OCI-LY7 (cell line): ENCODE results near the gene MICAL3.

ENCODE experiments used
- EZH2phosphoT487 ChIP-seq: fragments of 200-600 bp; sonication (generic); IDR thresholded peaks from 2 replicates; pipeline ENCODE4 v1.6.1; 2018; ENCODE audit warnings: low read depth, borderline replicate concordance, mild to moderate bottlenecking, mixed run types, antibody characterized with exemption, low read length, moderate library complexity, mixed read lengths
- TF ChIP-seq, protein P1 (sequence below): fragments of 200-600 bp; sonication (generic); conservative IDR thresholded peaks from 2 replicates; pipeline ENCODE4 v1.5.1; 2014; ENCODE audit warnings: mild to moderate bottlenecking, antibody characterized with exemption, low read length, moderate library complexity, mixed read lengths

DNA sequence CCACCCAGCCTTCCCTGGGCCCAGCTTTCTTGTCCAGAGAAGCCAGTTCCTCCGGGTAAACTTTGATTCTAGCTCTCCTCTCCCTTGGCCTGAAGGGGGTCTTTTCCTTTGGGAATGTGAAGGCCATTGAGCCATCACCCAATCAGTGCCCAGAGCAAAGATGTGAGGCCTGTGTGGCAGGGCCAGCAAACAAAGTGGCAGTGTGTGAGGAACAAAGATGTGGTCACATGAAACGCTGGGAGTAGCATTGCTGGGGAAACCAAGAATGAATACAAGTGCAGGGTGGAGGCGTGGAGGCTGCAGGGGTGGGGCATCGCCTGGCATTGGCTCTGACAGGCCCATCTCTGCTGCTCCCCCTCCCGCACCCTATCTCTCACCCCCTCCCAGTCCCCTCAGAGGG, 158.2 kb downstream of the MICAL3 start:
- TF ChIP-seq, protein P1, sequence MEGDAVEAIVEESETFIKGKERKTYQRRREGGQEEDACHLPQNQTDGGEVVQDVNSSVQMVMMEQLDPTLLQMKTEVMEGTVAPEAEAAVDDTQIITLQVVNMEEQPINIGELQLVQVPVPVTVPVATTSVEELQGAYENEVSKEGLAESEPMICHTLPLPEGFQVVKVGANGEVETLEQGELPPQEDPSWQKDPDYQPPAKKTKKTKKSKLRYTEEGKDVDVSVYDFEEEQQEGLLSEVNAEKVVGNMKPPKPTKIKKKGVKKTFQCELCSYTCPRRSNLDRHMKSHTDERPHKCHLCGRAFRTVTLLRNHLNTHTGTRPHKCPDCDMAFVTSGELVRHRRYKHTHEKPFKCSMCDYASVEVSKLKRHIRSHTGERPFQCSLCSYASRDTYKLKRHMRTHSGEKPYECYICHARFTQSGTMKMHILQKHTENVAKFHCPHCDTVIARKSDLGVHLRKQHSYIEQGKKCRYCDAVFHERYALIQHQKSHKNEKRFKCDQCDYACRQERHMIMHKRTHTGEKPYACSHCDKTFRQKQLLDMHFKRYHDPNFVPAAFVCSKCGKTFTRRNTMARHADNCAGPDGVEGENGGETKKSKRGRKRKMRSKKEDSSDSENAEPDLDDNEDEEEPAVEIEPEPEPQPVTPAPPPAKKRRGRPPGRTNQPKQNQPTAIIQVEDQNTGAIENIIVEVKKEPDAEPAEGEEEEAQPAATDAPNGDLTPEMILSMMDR = no peak
- no peak for TF ChIP-seq EZH2phosphoT487
